ENCODE data around the gene CDC27. TPM values are rescaled to one million over a fixed set of nuclear protein-coding genes. Genes with fewer than 3 reads are reported as not detected.
A peak's percentile ranks its signal among the peaks of the same experiment; 100 is the strongest.
"Not testable (repeated sequence)": the region's sequence is repeated elsewhere in the genome, so short reads cannot be mapped to it uniquely, and the experiment has no call there.

CDC27 gene
- total RNA-seq, 1 experiment from 2014 or later: 205 TPM

GRCh38 chr17:47225436-47225858 lies 36.4 kb upstream of the CDC27 start:
- Histone ChIP-seq H3K27me3 (no peaks in the 10 kb centered on the region), H3K4me3 (no peak overlapping the region), H3K27ac (peak overlapping the region; percentile 57), H3K36me3 (no peaks in the 10 kb centered on the region; the same call in 1 of the 2 replicates), H3K9me3 (replicated peaks) (0 out of 2 replicates have a peak, but pooled peaks cover 2% of the 10 kb centered on the region), H3K4me1 (peaks cover 11% of the 10 kb centered on the region)
- DNase-seq: peak; percentile 69 to 83

- DNase-seq: no peak
- Histone ChIP-seq H3K27ac (peak overlapping the region; percentile 57), H3K4me1 (peaks cover 8% of the 10 kb centered on the region), H3K4me3 (no peak overlapping the region), H3K36me3 (no peaks in the 10 kb centered on the region; the same call in 1 of the 2 replicates), H3K27me3 (no peaks in the 10 kb centered on the region), H3K9me3 (replicated peaks) (0 out of 2 replicates have a peak, but pooled peaks cover 2% of the 10 kb centered on the region)
These were observed 35.9 kb upstream of the CDC27 start for GRCh38 chr17:47224966-47225365.

GRCh38 chr17:47224077-47224476 lies 35.0 kb upstream of the CDC27 start:
- not testable (repeated sequence) for H3K4me3 ChIP-seq; DNase-seq; H3K36me3 ChIP-seq; H3K27ac ChIP-seq; H3K9me3 ChIP-seq (replicated peaks); H3K27me3 ChIP-seq
- peaks cover 12% of the 10 kb centered on the region for H3K4me1 ChIP-seq

GRCh38 chr17:47223460-47223859 lies 34.4 kb upstream of the CDC27 start:
- no peak for DNase-seq
- Histone ChIP-seq H3K27me3 (no peaks in the 10 kb centered on the region), H3K4me1 (peaks cover 18% of the 10 kb centered on the region), H3K9me3 (replicated peaks) (0 out of 2 replicates have a peak, but pooled peaks cover 2% of the 10 kb centered on the region), H3K27ac (no peak overlapping the region), H3K4me3 (no peak overlapping the region), H3K36me3 (no peaks in the 10 kb centered on the region; the same call in 1 of the 2 replicates)

GRCh38 chr17:47223007-47223406 lies 33.9 kb upstream of the CDC27 start:
- no peak for DNase-seq
- H3K27me3 ChIP-seq: no peaks in the 10 kb centered on the region

GRCh38 chr17:47222047-47222446 lies 33.0 kb upstream of the CDC27 start:
- H3K27ac ChIP-seq: no peak overlapping the region
- H3K27me3 ChIP-seq: no peaks in the 10 kb centered on the region
- H3K9me3 ChIP-seq (replicated peaks): 0 out of 2 replicates have a peak, but pooled peaks cover 2% of the 10 kb centered on the region
- H3K4me3 ChIP-seq: no peak overlapping the region
- H3K4me1 ChIP-seq: peaks cover 23% of the 10 kb centered on the region
- no peak for DNase-seq
- H3K36me3 ChIP-seq: no peaks in the 10 kb centered on the region; the same call in 1 of the 2 replicates

More at GRCh38 chr17:47223007-47223406, 33.9 kb upstream of the CDC27 start:
- Histone ChIP-seq H3K4me1 (peaks cover 23% of the 10 kb centered on the region), H3K27ac (no peak overlapping the region), H3K4me3 (no peak overlapping the region), H3K9me3 (replicated peaks) (0 out of 2 replicates have a peak, but pooled peaks cover 2% of the 10 kb centered on the region), H3K36me3 (no peaks in the 10 kb centered on the region; the same call in 1 of the 2 replicates)

- H3K9me3 ChIP-seq (replicated peaks): 0 out of 2 replicates have a peak, but pooled peaks cover 2% of the 10 kb centered on the region
- H3K4me3 ChIP-seq: no peak overlapping the region
- H3K36me3 ChIP-seq: no peaks in the 10 kb centered on the region; the same call in 1 of the 2 replicates
- H3K4me1 ChIP-seq: peaks cover 23% of the 10 kb centered on the region
- H3K27me3 ChIP-seq: no peaks in the 10 kb centered on the region
- no peak overlapping the region for H3K27ac ChIP-seq
- DNase-seq: no peak
These were observed 32.1 kb upstream of the CDC27 start for GRCh38 chr17:47221154-47221553.

GRCh38 chr17:47220531-47220999 lies 31.5 kb upstream of the CDC27 start:
- DNase-seq: no peak
- H3K36me3 ChIP-seq: no peaks in the 10 kb centered on the region; the same call in 1 of the 2 replicates
- H3K9me3 ChIP-seq (replicated peaks): 0 out of 2 replicates have a peak, but pooled peaks cover 2% of the 10 kb centered on the region
- no peak overlapping the region for H3K27ac ChIP-seq
- H3K4me1 ChIP-seq: peaks cover 23% of the 10 kb centered on the region
- H3K27me3 ChIP-seq: no peaks in the 10 kb centered on the region
- no peak overlapping the region for H3K4me3 ChIP-seq

- Histone ChIP-seq H3K27me3 (no peaks in the 10 kb centered on the region), H3K9me3 (replicated peaks) (0 out of 2 replicates have a peak, but pooled peaks cover 2% of the 10 kb centered on the region), H3K36me3 (no peaks in the 10 kb centered on the region; the same call in 1 of the 2 replicates), H3K27ac (no peak overlapping the region), H3K4me3 (no peak overlapping the region), H3K4me1 (peaks cover 16% of the 10 kb centered on the region)
- no peak for DNase-seq
These were observed 30.8 kb upstream of the CDC27 start for GRCh38 chr17:47219621-47220475.

- Histone ChIP-seq H3K4me3 (no peak overlapping the region), H3K9me3 (replicated peaks) (no peaks in the 10 kb centered on the region), H3K27me3 (no peaks in the 10 kb centered on the region), H3K36me3 (no peaks in the 10 kb centered on the region; the same call in 1 of the 2 replicates), H3K27ac (no peak overlapping the region; the same call in 1 of the 2 replicates), H3K4me1 (peaks cover 15% of the 10 kb centered on the region)
- peak in 1 of 2 experiments; percentile 37 for DNase-seq
These were observed 29.9 kb upstream of the CDC27 start for GRCh38 chr17:47218896-47219430.

GRCh38 chr17:47217279-47217678 lies 28.2 kb upstream of the CDC27 start:
- H3K9me3 ChIP-seq (replicated peaks); H3K36me3 ChIP-seq; H3K27ac ChIP-seq; H3K4me3 ChIP-seq; DNase-seq; H3K27me3 ChIP-seq: not testable (repeated sequence)
- H3K4me1 ChIP-seq: peaks cover 15% of the 10 kb centered on the region

GRCh38 chr17:47216821-47217220 lies 27.7 kb upstream of the CDC27 start:
- H3K27me3 ChIP-seq; H3K27ac ChIP-seq; H3K9me3 ChIP-seq (replicated peaks); H3K4me3 ChIP-seq; H3K36me3 ChIP-seq; DNase-seq: not testable (repeated sequence)
- H3K4me1 ChIP-seq: peaks cover 15% of the 10 kb centered on the region

- Histone ChIP-seq H3K4me3 (no peak overlapping the region), H3K27me3 (no peaks in the 10 kb centered on the region), H3K27ac (no peak overlapping the region), H3K36me3 (no peaks in the 10 kb centered on the region; the same call in 1 of the 2 replicates), H3K4me1 (peaks cover 27% of the 10 kb centered on the region), H3K9me3 (replicated peaks) (no peaks in the 10 kb centered on the region)
- DNase-seq: no peak
These were observed 25.8 kb upstream of the CDC27 start for GRCh38 chr17:47214931-47215330.

- H3K27me3 ChIP-seq: no peaks in the 10 kb centered on the region
- no peak overlapping the region for H3K27ac ChIP-seq
- peaks cover 29% of the 10 kb centered on the region for H3K4me1 ChIP-seq
- no peaks in the 10 kb centered on the region; the same call in 1 of the 2 replicates for H3K36me3 ChIP-seq
- no peak overlapping the region for H3K4me3 ChIP-seq
- no peaks in the 10 kb centered on the region for H3K9me3 ChIP-seq (replicated peaks)
- DNase-seq: no peak
These were observed 24.4 kb upstream of the CDC27 start for GRCh38 chr17:47213540-47213939.

- Histone ChIP-seq H3K4me3 (no peak overlapping the region), H3K27me3 (no peaks in the 10 kb centered on the region), H3K9me3 (replicated peaks) (no peaks in the 10 kb centered on the region), H3K36me3 (no peaks in the 10 kb centered on the region; the same call in 1 of the 2 replicates), H3K27ac (no peak overlapping the region), H3K4me1 (peaks cover 29% of the 10 kb centered on the region)
- no peak for DNase-seq
These were observed 23.4 kb upstream of the CDC27 start for GRCh38 chr17:47212458-47212857.
